Measurements from ENCODE around the gene ZNF584.
A peak's percentile ranks its signal among the peaks of the same experiment; 100 is the strongest.

The ZNF584 gene

DNA sequence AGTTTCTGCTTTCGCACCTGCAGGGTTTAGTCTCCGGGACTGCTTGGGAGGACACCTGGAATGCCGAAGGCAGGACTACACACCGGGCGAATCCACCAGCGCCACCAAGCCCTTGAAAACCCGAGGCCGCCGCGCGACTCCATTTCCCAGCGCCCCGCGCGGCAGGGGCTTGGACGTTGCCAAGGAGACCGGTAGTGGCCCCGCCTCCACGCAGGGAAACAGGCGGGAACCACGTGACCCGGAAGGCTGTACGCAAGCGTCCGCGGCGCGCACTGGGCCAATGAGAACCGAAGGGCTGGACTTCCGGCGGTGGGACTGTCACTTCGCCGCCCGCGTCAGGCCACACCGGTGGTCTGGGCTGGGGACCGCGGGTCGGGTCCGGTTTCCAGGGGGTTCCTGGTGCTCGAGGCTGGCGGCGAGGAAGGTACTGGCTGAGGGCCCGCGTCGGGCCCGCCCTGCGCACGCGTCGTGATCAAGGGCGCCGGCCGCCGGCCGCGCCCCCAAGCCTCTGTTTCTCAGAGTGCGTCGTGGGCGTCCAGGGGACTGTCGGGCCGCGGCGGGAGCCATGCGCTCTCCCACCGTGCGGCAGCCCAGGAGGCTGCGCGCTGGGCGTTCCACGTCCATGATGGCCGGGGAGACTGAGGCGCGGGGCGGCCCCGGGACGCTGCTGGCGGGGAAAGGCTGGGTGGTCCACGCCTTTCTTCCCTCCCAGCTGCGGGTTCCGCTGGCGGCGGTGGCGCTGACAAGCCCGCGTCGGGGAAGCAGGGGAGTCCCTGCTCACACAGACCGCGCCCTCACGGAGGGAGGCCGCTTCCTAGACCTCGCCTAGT lies 58.5 kb downstream of the ZNF584 start, which contains the start of gene ZNF324:
Gene ZNF324, plus strand, starts transcription at position 321 of the 830 bp plus-strand sequence. CDS start 2,106 bp downstream, outside the sequence.
- peak; percentile 99 for DNase-seq
